OCI-LY1 (cell line): ENCODE results near the gene STXBP3.

Experiments
- H2AFZ ChIP-seq: fragments of 200-600 bp; sonication (generic), shearing (Covaris generic); 2 replicates; pipeline ENCODE4 v1.6.0; 2014; ENCODE audit warnings: antibody characterized with exemption, mild to moderate bottlenecking, low read length
- H3F3A ChIP-seq: fragments of 200-600 bp; sonication (generic), shearing (Covaris generic); 2 replicates; pipeline ENCODE4 v1.6.0; 2014; ENCODE audit warnings: mild to moderate bottlenecking, antibody characterized with exemption, low read length, moderate library complexity; ENCODE audit not compliant: insufficient read depth
- H3K27ac ChIP-seq: fragments of 200-600 bp; sonication (generic); 2 replicates; pipeline ENCODE4 v1.5.1; 2014; ENCODE audit warnings: low read length, mixed run types, mild to moderate bottlenecking, low read depth; ENCODE audit not compliant: poor library complexity, severe bottlenecking
- H3K27me3 ChIP-seq: fragments of 200-600 bp; sonication (generic); 2 replicates; pipeline ENCODE4 v1.6.0; 2014; ENCODE audit warnings: antibody characterized with exemption, mild to moderate bottlenecking, low read length, moderate library complexity; ENCODE audit not compliant: insufficient read depth
- H3K36me3 ChIP-seq: fragments of 200-600 bp; sonication (generic); 2 replicates; pipeline ENCODE4 v1.6.1; 2014; ENCODE audit warnings: mild to moderate bottlenecking, antibody characterized with exemption, low read length, moderate library complexity, mixed read lengths; ENCODE audit not compliant: insufficient read depth
- H3K4me1 ChIP-seq: fragments of 200-600 bp; sonication (generic); 2 replicates; pipeline ENCODE4 v1.5.1; 2014; ENCODE audit warnings: mild to moderate bottlenecking, low read length, moderate library complexity; ENCODE audit not compliant: insufficient read depth, severe bottlenecking
- H3K4me2 ChIP-seq: fragments of 200-600 bp; sonication (generic), shearing (Covaris generic); 2 replicates; pipeline ENCODE4 v1.6.1; 2014; ENCODE audit warnings: low read length
- H3K4me3 ChIP-seq: fragments of 200-600 bp; sonication (generic); 2 replicates; pipeline ENCODE4 v1.5.1; 2014; ENCODE audit warnings: low read length, low read depth, mild to moderate bottlenecking, mixed read lengths; ENCODE audit not compliant: poor library complexity, severe bottlenecking
- H3K79me2 ChIP-seq: fragments of 200-600 bp; shearing (Covaris generic); 2 replicates; pipeline ENCODE4 v1.6.1; 2016; ENCODE audit warnings: mixed run types, low read length, mixed read lengths; ENCODE audit not compliant: insufficient read depth
- H3K9ac ChIP-seq: fragments of 200-600 bp; sonication (generic), shearing (Covaris generic); 2 replicates; pipeline ENCODE4 v1.6.1; 2014; ENCODE audit warnings: mild to moderate bottlenecking, low read length, mixed read lengths
- H3K9me2 ChIP-seq: fragments of 200-600 bp; sonication (generic), shearing (Covaris generic); 2 replicates; pipeline ENCODE4 v1.6.1; 2014; ENCODE audit warnings: low read depth, mild to moderate bottlenecking, low read length, mixed read lengths
- H3K9me3 ChIP-seq: fragments of 200-600 bp; shearing (Covaris generic); 2 replicates; pipeline ENCODE4 v1.6.1; 2014; ENCODE audit warnings: low read length, mixed read lengths
- H4K20me1 ChIP-seq: fragments of 200-600 bp; sonication (generic), shearing (Covaris generic); 2 replicates; pipeline ENCODE4 v1.6.0; 2016; ENCODE audit warnings: mild to moderate bottlenecking, low read length; ENCODE audit not compliant: insufficient read depth
- CTCF ChIP-seq: fragments of 200-600 bp; sonication (generic), shearing (Covaris generic); IDR thresholded peaks from 2 replicates; pipeline ENCODE4 v1.5.1; 2017; ENCODE audit warnings: mild to moderate bottlenecking, antibody characterized with exemption, low read length, moderate library complexity, mixed read lengths
- EZH2 ChIP-seq: fragments of 200-600 bp; sonication (generic), shearing (Covaris generic); IDR thresholded peaks from 2 replicates; pipeline ENCODE4 v1.8.0; 2017; ENCODE audit warnings: borderline replicate concordance, mixed run types, mild to moderate bottlenecking, antibody characterized with exemption, low read length, moderate library complexity, mixed read lengths

STXBP3 gene

GRCh38 chr1:108813326-108813725 is 66.9 kb downstream of the STXBP3 start:
- Histone ChIP-seq H3K36me3 (peaks cover 10% of the 10 kb centered on the region; the same call in 1 of the 2 replicates), H3K9me3 (no peaks in the 10 kb centered on the region), H3K9ac (no peak overlapping the region), H2AFZ (no peak overlapping the region), H3K27ac (no peak overlapping the region), H4K20me1 (no peaks in the 10 kb centered on the region), H3F3A (no peaks in the 10 kb centered on the region), H3K79me2 (no peaks in the 10 kb centered on the region), H3K9me2 (no peaks in the 10 kb centered on the region), H3K4me2 (no peak overlapping the region), H3K4me1 (no peaks in the 10 kb centered on the region), H3K4me3 (no peak overlapping the region), H3K27me3 (no peaks in the 10 kb centered on the region)
- no peak for TF ChIP-seq CTCF
- no peak for TF ChIP-seq EZH2

GRCh38 chr1:108814343-108815125 is 68.1 kb downstream of the STXBP3 start:
- H3K4me1 ChIP-seq, result no peaks in the 10 kb centered on the region
- no peaks in the 10 kb centered on the region for H3K9me2 ChIP-seq
- no peak overlapping the region for H3K4me2 ChIP-seq
- peaks cover 6% of the 10 kb centered on the region; the same call in 1 of the 2 replicates for H3K36me3 ChIP-seq
- no peak overlapping the region for H3K4me3 ChIP-seq
- H3K9me3 ChIP-seq, result no peaks in the 10 kb centered on the region
- no peak overlapping the region for H3K9ac ChIP-seq
- TF ChIP-seq CTCF (no peak), EZH2 (no peak)
- H2AFZ ChIP-seq, result no peak overlapping the region
- no peaks in the 10 kb centered on the region for H3F3A ChIP-seq
- H3K27ac ChIP-seq, result no peak overlapping the region
- no peaks in the 10 kb centered on the region for H4K20me1 ChIP-seq
- no peaks in the 10 kb centered on the region for H3K27me3 ChIP-seq
- H3K79me2 ChIP-seq, result no peaks in the 10 kb centered on the region

GRCh38 chr1:108815566-108815965 is 69.1 kb downstream of the STXBP3 start:
- Histone ChIP-seq H3K9me3 (no peaks in the 10 kb centered on the region), H3K36me3 (no peaks in the 10 kb centered on the region), H3K4me2 (no peak overlapping the region), H3K79me2 (no peaks in the 10 kb centered on the region), H3K4me3 (no peak overlapping the region), H3K27ac (no peak overlapping the region), H3K9ac (no peak overlapping the region), H3K27me3 (no peaks in the 10 kb centered on the region), H2AFZ (no peak overlapping the region), H3K4me1 (no peaks in the 10 kb centered on the region), H3K9me2 (no peaks in the 10 kb centered on the region), H4K20me1 (no peaks in the 10 kb centered on the region), H3F3A (no peaks in the 10 kb centered on the region)
- TF ChIP-seq EZH2 (no peak), CTCF (no peak)
